Thyroid gland (tissue), 4 donors: ENCODE measurements around the gene ADAMTS2. TPM values are rescaled to one million over a fixed set of nuclear protein-coding genes. Genes with fewer than 3 reads are reported as not detected.

ENCODE experiments used
- DNase-seq, 2 donors: peaks; one replicate each; pipeline ENCODE4 v3.0.0-alpha.2; 2019
- H3K27ac ChIP-seq, 3 donors: fragments of 200-600 bp; sonication (generic); 1 replicate in 2 of 3; 2 replicates in 1 of 3; pipeline ENCODE4 v1.5.1; 2016 to 2019; ENCODE audit warnings: mild to moderate bottlenecking in 1 of 3, moderate library complexity in 1 of 3
- H3K27me3 ChIP-seq: fragments of 200-600 bp; sonication (generic); one replicate; pipeline ENCODE4 v1.5.1; 2019
- H3K36me3 ChIP-seq, 2 donors: fragments of 200-600 bp; sonication (generic); one replicate each; pipeline ENCODE4 v1.5.1; 2016 to 2019
- H3K4me1 ChIP-seq, 2 donors: fragments of 200-600 bp; sonication (generic); one replicate each; pipeline ENCODE4 v1.5.1; 2017 to 2019
- H3K4me3 ChIP-seq, 3 donors: fragments of 200-600 bp; sonication (generic); replicated peaks in 1 of 3; 1 replicate in 2 of 3; 2 replicates in 1 of 3; pipeline ENCODE4 v1.5.1; 2016; ENCODE audit warnings: mild to moderate bottlenecking in 1 of 3
- H3K9me3 ChIP-seq: fragments of 200-600 bp; sonication (generic); one replicate; pipeline ENCODE4 v1.5.1; 2017
- POLR2A ChIP-seq, 2 donors: fragments of 450-650 bp; IDR thresholded peaks; one replicate each; pipeline ENCODE4 v1.6.1; 2017; ENCODE audit warnings: antibody characterized with exemption in 2 of 2, mild to moderate bottlenecking in 2 of 2, moderate library complexity in 1 of 2
- WGBS, 2 donors: methylation state at CpG; one replicate each; pipeline ENCODE4 v1.1.5; 2017; 5-methylcytosine and 5-hydroxymethylcytosine counted together
- intact Hi-C: fragments of 100-400 bp; cut with DNase I; formaldehyde crosslinking; loops from one replicate; pipeline ENCODE4 v1.15.1; 2023
- total RNA-seq, 4 donors: library from RNA; depleted of rRNA; stranded (reverse); fragments of >200 nt; gene quantifications; one replicate each; pipeline ENCODE4 v1.2.3, GENCODE V29; 2016
- TF ChIP-seq, protein P1 (sequence below), 6 experiments: fragments of 200-600 bp in 3 of 6; fragments of 450-650 bp in 3 of 6; sonication (generic) in 3 of 6; IDR thresholded peaks; one replicate each; pipeline ENCODE4 v1.5.1; 2016 to 2019; ENCODE audit warnings: antibody characterized with exemption in 6 of 6, mild to moderate bottlenecking in 2 of 6, inconsistent platforms in 1 of 6, moderate library complexity in 1 of 6

ADAMTS2 gene
- total RNA-seq, 4 donors from 2014 or later: 3.5 to 16.2 (median 7.3) TPM

- TF ChIP-seq POLR2A (IDR thresholded peaks at IDR 0.05): no peak
- TF ChIP-seq, protein P1, sequence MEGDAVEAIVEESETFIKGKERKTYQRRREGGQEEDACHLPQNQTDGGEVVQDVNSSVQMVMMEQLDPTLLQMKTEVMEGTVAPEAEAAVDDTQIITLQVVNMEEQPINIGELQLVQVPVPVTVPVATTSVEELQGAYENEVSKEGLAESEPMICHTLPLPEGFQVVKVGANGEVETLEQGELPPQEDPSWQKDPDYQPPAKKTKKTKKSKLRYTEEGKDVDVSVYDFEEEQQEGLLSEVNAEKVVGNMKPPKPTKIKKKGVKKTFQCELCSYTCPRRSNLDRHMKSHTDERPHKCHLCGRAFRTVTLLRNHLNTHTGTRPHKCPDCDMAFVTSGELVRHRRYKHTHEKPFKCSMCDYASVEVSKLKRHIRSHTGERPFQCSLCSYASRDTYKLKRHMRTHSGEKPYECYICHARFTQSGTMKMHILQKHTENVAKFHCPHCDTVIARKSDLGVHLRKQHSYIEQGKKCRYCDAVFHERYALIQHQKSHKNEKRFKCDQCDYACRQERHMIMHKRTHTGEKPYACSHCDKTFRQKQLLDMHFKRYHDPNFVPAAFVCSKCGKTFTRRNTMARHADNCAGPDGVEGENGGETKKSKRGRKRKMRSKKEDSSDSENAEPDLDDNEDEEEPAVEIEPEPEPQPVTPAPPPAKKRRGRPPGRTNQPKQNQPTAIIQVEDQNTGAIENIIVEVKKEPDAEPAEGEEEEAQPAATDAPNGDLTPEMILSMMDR (IDR thresholded peaks at IDR 0.05): no peak
- DNase-seq: no peak
- Histone ChIP-seq H3K36me3 (no peaks in the 10 kb centered on the region), H3K27me3 (no peaks in the 10 kb centered on the region), H3K4me1 (no peaks in the 10 kb centered on the region), H3K4me3 (no peak overlapping the region), H3K9me3 (no peaks in the 10 kb centered on the region), H3K27ac (no peak overlapping the region)
- intact Hi-C loops: no loop called here
These were observed 161.8 kb downstream of the ADAMTS2 start for GRCh38 chr5:179183481-179183880.

- no peaks in the 10 kb centered on the region for H3K4me1 ChIP-seq
- H3K4me3 ChIP-seq: no peak overlapping the region
- no peaks in the 10 kb centered on the region for H3K9me3 ChIP-seq
- no peaks in the 10 kb centered on the region for H3K36me3 ChIP-seq
- intact Hi-C loops: no loop called here
- no peak for TF ChIP-seq POLR2A (IDR thresholded peaks at IDR 0.05)
- TF ChIP-seq, protein P1 (IDR thresholded peaks at IDR 0.05): no peak
- no peak overlapping the region for H3K27ac ChIP-seq
- H3K27me3 ChIP-seq: no peaks in the 10 kb centered on the region
- 93 to 95% methylated on average over 12 to 13 of the region's 13 CpGs for WGBS, 2 donors
- no peak for DNase-seq
These were observed 162.7 kb downstream of the ADAMTS2 start for GRCh38 chr5:179182601-179183000.

DNA sequence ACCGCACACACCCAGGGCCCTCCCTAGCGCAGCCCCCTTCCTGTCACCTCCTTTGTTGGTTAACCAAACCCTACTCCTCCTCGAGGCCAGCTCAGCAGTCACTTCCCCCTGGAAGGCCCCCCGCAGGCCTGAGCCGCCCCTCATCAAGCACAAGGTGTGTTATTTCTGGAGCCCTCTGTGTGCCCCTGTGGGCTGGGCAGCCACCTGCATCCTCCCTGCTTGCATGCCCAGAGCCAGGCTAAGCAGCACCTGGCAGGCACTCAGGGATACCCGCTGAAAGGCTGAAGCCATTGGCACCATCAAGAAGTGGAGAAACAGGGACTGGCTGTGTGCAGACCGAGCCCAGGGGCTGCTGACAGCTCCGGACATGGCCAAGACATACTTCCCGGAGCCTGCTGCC lies 163.3 kb downstream of the ADAMTS2 start:
- no peak for TF ChIP-seq POLR2A (IDR thresholded peaks at IDR 0.05)
- TF ChIP-seq, protein P1 (IDR thresholded peaks at IDR 0.05): no peak
- Histone ChIP-seq H3K9me3 (no peaks in the 10 kb centered on the region), H3K4me3 (no peak overlapping the region), H3K36me3 (no peaks in the 10 kb centered on the region), H3K4me1 (no peaks in the 10 kb centered on the region), H3K27me3 (no peaks in the 10 kb centered on the region), H3K27ac (no peak overlapping the region)
- 59 to 60% methylated on average over 5 to 6 of the region's 9 CpGs for WGBS, 2 donors
- no peak for DNase-seq
- intact Hi-C loops: no loop called here

- Histone ChIP-seq H3K36me3 (no peaks in the 10 kb centered on the region), H3K27ac (no peak overlapping the region), H3K9me3 (no peaks in the 10 kb centered on the region), H3K4me3 (no peak overlapping the region), H3K4me1 (no peaks in the 10 kb centered on the region), H3K27me3 (no peaks in the 10 kb centered on the region)
- no peak for TF ChIP-seq POLR2A (IDR thresholded peaks at IDR 0.05)
- TF ChIP-seq, protein P1 (IDR thresholded peaks at IDR 0.05): no peak
- WGBS, 2 donors: 90 to 97% methylated on average over 12 of the region's 16 CpGs
- intact Hi-C loops: no loop called here
- DNase-seq: no peak
These were observed 164.2 kb downstream of the ADAMTS2 start for GRCh38 chr5:179180921-179181645.

GRCh38 chr5:179180061-179180610 lies 165.1 kb downstream of the ADAMTS2 start:
- no peak for DNase-seq
- H3K36me3 ChIP-seq: no peaks in the 10 kb centered on the region
- H3K4me1 ChIP-seq: no peaks in the 10 kb centered on the region
- H3K4me3 ChIP-seq: no peak overlapping the region
- TF ChIP-seq POLR2A (IDR thresholded peaks at IDR 0.05): no peak
- TF ChIP-seq, protein P1 (IDR thresholded peaks at IDR 0.05): no peak
- intact Hi-C loops: no loop called here
- no peak overlapping the region for H3K27ac ChIP-seq
- H3K27me3 ChIP-seq: no peaks in the 10 kb centered on the region
- no peaks in the 10 kb centered on the region for H3K9me3 ChIP-seq
- WGBS, 2 donors: 67 to 74% methylated on average over 16 of the region's 16 CpGs
